ENCODE results near the gene KRAS.

The KRAS gene

DNA sequence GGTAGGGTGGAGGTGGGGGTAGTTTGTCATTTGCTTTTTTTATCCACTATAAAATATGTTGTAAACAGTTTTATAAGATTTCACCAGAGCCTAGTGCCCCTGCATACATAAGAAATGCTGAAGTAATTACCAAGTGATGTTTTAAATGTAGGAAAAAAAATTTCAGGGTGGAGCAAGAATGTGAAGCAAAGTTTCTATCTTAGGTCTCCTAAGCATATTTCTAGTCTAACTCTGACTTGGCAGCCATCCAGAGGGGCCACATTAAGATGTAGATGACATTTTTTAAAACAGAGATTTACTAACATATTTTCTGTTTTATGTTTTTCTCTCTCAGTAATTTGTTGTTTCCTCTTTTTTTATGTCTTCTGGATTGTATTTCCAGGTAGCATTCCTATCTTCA is 15.8 kb upstream of the KRAS start:
- H3F3A ChIP-seq (ENCODE audit: control insufficient read depth, insufficient read depth), result no peaks in the 10 kb centered on the region
- no peaks in the 10 kb centered on the region for H3K27me3 ChIP-seq (ENCODE audit: control insufficient read depth, low read length)
- H3K4me2 ChIP-seq (ENCODE audit: low read length), result no peak overlapping the region
- no peak for TF ChIP-seq EZH2phosphoT487 (IDR thresholded peaks at IDR 0.05; ENCODE audit: borderline replicate concordance, low read length)
- TF ChIP-seq, protein P1, sequence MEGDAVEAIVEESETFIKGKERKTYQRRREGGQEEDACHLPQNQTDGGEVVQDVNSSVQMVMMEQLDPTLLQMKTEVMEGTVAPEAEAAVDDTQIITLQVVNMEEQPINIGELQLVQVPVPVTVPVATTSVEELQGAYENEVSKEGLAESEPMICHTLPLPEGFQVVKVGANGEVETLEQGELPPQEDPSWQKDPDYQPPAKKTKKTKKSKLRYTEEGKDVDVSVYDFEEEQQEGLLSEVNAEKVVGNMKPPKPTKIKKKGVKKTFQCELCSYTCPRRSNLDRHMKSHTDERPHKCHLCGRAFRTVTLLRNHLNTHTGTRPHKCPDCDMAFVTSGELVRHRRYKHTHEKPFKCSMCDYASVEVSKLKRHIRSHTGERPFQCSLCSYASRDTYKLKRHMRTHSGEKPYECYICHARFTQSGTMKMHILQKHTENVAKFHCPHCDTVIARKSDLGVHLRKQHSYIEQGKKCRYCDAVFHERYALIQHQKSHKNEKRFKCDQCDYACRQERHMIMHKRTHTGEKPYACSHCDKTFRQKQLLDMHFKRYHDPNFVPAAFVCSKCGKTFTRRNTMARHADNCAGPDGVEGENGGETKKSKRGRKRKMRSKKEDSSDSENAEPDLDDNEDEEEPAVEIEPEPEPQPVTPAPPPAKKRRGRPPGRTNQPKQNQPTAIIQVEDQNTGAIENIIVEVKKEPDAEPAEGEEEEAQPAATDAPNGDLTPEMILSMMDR (IDR thresholded peaks at IDR 0.05; ENCODE audit: low read depth, low read length, poor library complexity, severe bottlenecking), result no peak
- no peaks in the 10 kb centered on the region for H3K9me2 ChIP-seq (replicated peaks; ENCODE audit: control insufficient read depth, low read length)
- no peaks in the 10 kb centered on the region for H3K79me2 ChIP-seq (ENCODE audit: control insufficient read depth, low read length)
- H3K4me1 ChIP-seq (ENCODE audit: control insufficient read depth, low read length), result peaks cover 31% of the 10 kb centered on the region
- no peak overlapping the region for H3K27ac ChIP-seq (ENCODE audit: low read depth, low read length)
- no peak overlapping the region for H3K4me3 ChIP-seq (ENCODE audit: low read length)
- H3K9me3 ChIP-seq (ENCODE audit: control insufficient read depth, insufficient read depth, low read length), result no peaks in the 10 kb centered on the region
- H4K20me1 ChIP-seq (ENCODE audit: control insufficient read depth, insufficient read depth, low read depth, low read length), result no peaks in the 10 kb centered on the region
- no peaks in the 10 kb centered on the region for H3K36me3 ChIP-seq (ENCODE audit: control insufficient read depth, low read length)

DNA sequence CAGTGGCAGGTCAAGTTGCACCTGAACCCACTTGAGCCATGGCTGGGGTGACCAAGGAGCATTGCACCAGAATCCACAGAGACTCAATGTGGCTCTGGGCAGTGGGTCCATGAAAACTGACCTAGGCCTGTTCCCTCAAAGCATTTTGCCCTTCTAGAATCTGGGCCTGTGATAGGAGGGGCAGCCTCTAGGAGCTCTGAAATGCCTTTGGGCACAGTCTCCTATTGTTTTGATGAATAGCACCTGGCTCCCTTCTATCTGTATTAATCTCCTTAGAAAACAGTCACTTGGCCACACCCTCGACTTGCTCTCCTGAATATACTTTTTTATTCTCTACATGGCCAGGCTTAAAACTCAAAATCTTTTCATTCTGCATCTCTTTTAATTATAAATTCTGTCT is 14.1 kb upstream of the KRAS start:
- TF ChIP-seq, protein P1 (IDR thresholded peaks at IDR 0.05; ENCODE audit: low read depth, low read length, poor library complexity, severe bottlenecking), result no peak
- no peak for TF ChIP-seq EZH2phosphoT487 (IDR thresholded peaks at IDR 0.05; ENCODE audit: borderline replicate concordance, low read length)
- H3K4me3 ChIP-seq (ENCODE audit: low read length), result no peak overlapping the region
- H3K27ac ChIP-seq (ENCODE audit: low read depth, low read length), result no peak overlapping the region
- no peaks in the 10 kb centered on the region for H3K9me3 ChIP-seq (ENCODE audit: control insufficient read depth, insufficient read depth, low read length)
- no peaks in the 10 kb centered on the region for H3K9me2 ChIP-seq (replicated peaks; ENCODE audit: control insufficient read depth, low read length)
- H4K20me1 ChIP-seq (ENCODE audit: control insufficient read depth, insufficient read depth, low read depth, low read length), result no peaks in the 10 kb centered on the region
- no peaks in the 10 kb centered on the region for H3K36me3 ChIP-seq (ENCODE audit: control insufficient read depth, low read length)
- H3K4me1 ChIP-seq (ENCODE audit: control insufficient read depth, low read length), result peaks cover 31% of the 10 kb centered on the region
- no peak overlapping the region for H3K4me2 ChIP-seq (ENCODE audit: low read length)
- no peaks in the 10 kb centered on the region for H3K27me3 ChIP-seq (ENCODE audit: control insufficient read depth, low read length)
- no peaks in the 10 kb centered on the region for H3K79me2 ChIP-seq (ENCODE audit: control insufficient read depth, low read length)
- H3F3A ChIP-seq (ENCODE audit: control insufficient read depth, insufficient read depth), result no peaks in the 10 kb centered on the region

DNA sequence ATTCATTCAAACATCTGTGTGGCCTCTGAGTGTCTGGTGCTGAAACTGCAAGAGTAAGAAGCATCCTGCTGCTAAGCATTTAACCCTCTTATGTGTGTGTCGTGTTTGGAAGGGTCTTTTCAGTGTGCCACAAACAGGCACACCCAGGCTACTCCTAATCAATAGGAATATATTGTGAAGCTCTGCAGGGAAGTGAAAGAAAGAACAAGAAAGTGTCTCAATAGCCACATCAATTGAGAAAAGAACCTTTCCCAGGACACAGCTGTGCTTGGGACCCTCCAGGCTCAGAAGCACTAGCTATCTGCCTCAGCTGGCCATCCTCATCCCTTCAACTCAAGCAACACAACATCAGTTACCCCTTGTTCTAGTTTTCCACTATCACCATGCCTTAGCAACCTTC is 13.4 kb upstream of the KRAS start:
- Histone ChIP-seq H3K4me1 (ENCODE audit: control insufficient read depth, low read length) (peaks cover 31% of the 10 kb centered on the region), H3K4me3 (ENCODE audit: low read length) (peak overlapping the region; percentile 29), H3K9me2 (replicated peaks; ENCODE audit: control insufficient read depth, low read length) (no peaks in the 10 kb centered on the region), H3F3A (ENCODE audit: control insufficient read depth, insufficient read depth) (no peaks in the 10 kb centered on the region), H3K79me2 (ENCODE audit: control insufficient read depth, low read length) (no peaks in the 10 kb centered on the region), H3K27me3 (ENCODE audit: control insufficient read depth, low read length) (no peaks in the 10 kb centered on the region), H3K9me3 (ENCODE audit: control insufficient read depth, insufficient read depth, low read length) (no peaks in the 10 kb centered on the region), H3K36me3 (ENCODE audit: control insufficient read depth, low read length) (no peaks in the 10 kb centered on the region), H3K27ac (ENCODE audit: low read depth, low read length) (peak overlapping the region; percentile 14), H4K20me1 (ENCODE audit: control insufficient read depth, insufficient read depth, low read depth, low read length) (no peaks in the 10 kb centered on the region), H3K4me2 (ENCODE audit: low read length) (peak overlapping the region; percentile 45)
- TF ChIP-seq EZH2phosphoT487 (IDR thresholded peaks at IDR 0.05; ENCODE audit: borderline replicate concordance, low read length), result no peak
- TF ChIP-seq, protein P1 (IDR thresholded peaks at IDR 0.05; ENCODE audit: low read depth, low read length, poor library complexity, severe bottlenecking), result no peak

All from DOHH2 (cell line).